Activated B cell treated with CpG ODN at 0.5 μM for 24 hours (primary cell): ENCODE measurements around the gene ZNF700. TPM values are rescaled to one million over a fixed set of nuclear protein-coding genes. Genes with fewer than 3 reads are reported as not detected.
"Not testable (repeated sequence)": the region's sequence is repeated elsewhere in the genome, so short reads cannot be mapped to it uniquely, and the experiment has no call there.

Source experiments
- ATAC-seq: fragments of 200-7000 bp; cut with Tn5 transposase; one replicate; pipeline ENCODE4 v1.10.0; 2021; ENCODE audit warnings: low read depth, mild to moderate bottlenecking, moderate library complexity
- CTCF ChIA-PET: fragments of 350-600 bp; sonication (Branson Sonifier 250); formaldehyde crosslinking; loops from one replicate; lab custom pipeline; 2021; ENCODE audit warnings: antibody characterized with exemption; lab: Charles Lee
- POLR2A ChIA-PET: fragments of 350-600 bp; sonication (Branson Sonifier 250); formaldehyde crosslinking; loops from one replicate; lab custom pipeline; 2021; ENCODE audit warnings: antibody characterized with exemption; lab: Charles Lee
- DNase-seq: peaks from one replicate; pipeline ENCODE4 v3.0.0; 2022
- H3K27ac Mint-ChIP-seq: one replicate; pipeline ENCODE4 v1.8.0; 2020; ENCODE audit warnings: mixed read lengths
- H3K27me3 Mint-ChIP-seq: one replicate; pipeline ENCODE4 v1.8.0; 2021; ENCODE audit warnings: mixed read lengths
- H3K36me3 Mint-ChIP-seq: one replicate; pipeline ENCODE4 v1.8.0; 2021; ENCODE audit warnings: low read depth, mixed read lengths
- H3K4me1 Mint-ChIP-seq: one replicate; pipeline ENCODE4 v1.8.0; 2021; ENCODE audit warnings: mixed read lengths
- H3K4me3 Mint-ChIP-seq: one replicate; pipeline ENCODE4 v1.8.0; 2020; ENCODE audit warnings: mild to moderate bottlenecking, mixed read lengths
- H3K9me3 Mint-ChIP-seq: one replicate; pipeline ENCODE4 v1.8.0; 2020; ENCODE audit warnings: mixed read lengths
- CTCF ChIP-seq: fragments of 200-600 bp; IDR thresholded peaks from one replicate; pipeline ENCODE4 v1.8.0; 2022; ENCODE audit warnings: antibody characterized with exemption, mild to moderate bottlenecking
- intact Hi-C: fragments of 100-400 bp; cut with micrococcal nuclease; formaldehyde crosslinking; loops from one replicate; pipeline ENCODE4 v1.15.1; 2024
- total RNA-seq: library from RNA; stranded (reverse); gene quantifications from 2 replicates; pipeline ENCODE4 v1.2.3, GENCODE V29; 2022

Gene ZNF700
- total RNA-seq, 1 donor from 2014 or later: 33.1 TPM

DNA sequence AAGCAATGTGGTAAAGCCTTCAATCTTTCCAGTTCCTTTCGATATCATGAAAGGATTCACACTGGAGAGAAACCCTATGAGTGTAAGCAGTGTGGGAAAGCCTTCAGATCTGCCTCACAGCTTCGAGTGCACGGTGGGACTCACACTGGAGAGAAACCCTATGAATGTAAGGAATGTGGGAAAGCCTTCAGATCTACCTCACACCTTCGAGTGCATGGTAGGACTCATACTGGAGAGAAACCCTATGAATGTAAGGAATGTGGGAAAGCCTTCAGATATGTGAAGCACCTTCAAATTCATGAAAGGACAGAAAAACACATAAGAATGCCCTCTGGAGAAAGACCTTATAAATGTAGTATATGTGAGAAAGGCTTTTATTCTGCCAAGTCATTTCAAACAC is 24.3 kb downstream of the ZNF700 start:
- DNase-seq (no peak), ATAC-seq (no peak)
- intact Hi-C loops: no loop called here
- Mint-ChIP-seq H3K27ac (no peak overlapping the region), H3K4me1 (no peaks in the 10 kb centered on the region), H3K4me3 (no peak overlapping the region), H3K36me3 (peaks cover 87% of the 10 kb centered on the region), H3K27me3 (no peaks in the 10 kb centered on the region), H3K9me3 (peaks cover 51% of the 10 kb centered on the region)
- ChIA-PET CTCF (no interaction called here), POLR2A (no interaction called here)
- no peak for TF ChIP-seq CTCF

- H3K27ac Mint-ChIP-seq, H3K4me1 Mint-ChIP-seq, H3K27me3 Mint-ChIP-seq, POLR2A ChIA-PET, CTCF ChIA-PET, DNase-seq, H3K4me3 Mint-ChIP-seq, intact Hi-C loops, ATAC-seq: not testable (repeated sequence)
- peaks cover 46% of the 10 kb centered on the region for H3K9me3 Mint-ChIP-seq
- peaks cover 85% of the 10 kb centered on the region for H3K36me3 Mint-ChIP-seq
Measured at GRCh38 chr19:11949614-11950080, 24.7 kb downstream of the ZNF700 start.

DNA sequence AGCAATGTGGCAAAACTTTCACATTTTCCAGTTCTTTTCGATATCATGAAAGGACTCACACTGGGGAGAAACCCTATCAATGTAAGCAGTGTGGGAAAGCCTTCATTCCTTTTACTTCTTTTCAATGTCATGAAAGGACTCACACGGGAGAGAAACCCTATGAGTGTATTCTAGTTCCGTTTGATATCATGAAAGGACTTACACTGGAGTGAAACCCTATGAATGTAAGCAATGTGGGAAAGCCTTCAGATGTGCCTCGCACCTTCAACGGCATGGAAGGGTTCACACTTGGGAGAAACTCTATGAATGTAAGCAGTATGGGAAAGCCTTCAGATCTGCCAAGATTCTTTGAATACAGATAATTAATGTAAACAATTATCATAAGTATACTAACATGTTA is 25.4 kb downstream of the ZNF700 start:
- ChIA-PET CTCF (no interaction called here), POLR2A (no interaction called here)
- Mint-ChIP-seq H3K27ac (no peak overlapping the region), H3K4me1 (no peaks in the 10 kb centered on the region), H3K36me3 (peaks cover 81% of the 10 kb centered on the region), H3K27me3 (no peaks in the 10 kb centered on the region), H3K4me3 (no peak overlapping the region), H3K9me3 (peaks cover 42% of the 10 kb centered on the region)
- no peak for DNase-seq
- ATAC-seq: no peak
- intact Hi-C loops: no loop called here
- no peak for TF ChIP-seq CTCF

DNA sequence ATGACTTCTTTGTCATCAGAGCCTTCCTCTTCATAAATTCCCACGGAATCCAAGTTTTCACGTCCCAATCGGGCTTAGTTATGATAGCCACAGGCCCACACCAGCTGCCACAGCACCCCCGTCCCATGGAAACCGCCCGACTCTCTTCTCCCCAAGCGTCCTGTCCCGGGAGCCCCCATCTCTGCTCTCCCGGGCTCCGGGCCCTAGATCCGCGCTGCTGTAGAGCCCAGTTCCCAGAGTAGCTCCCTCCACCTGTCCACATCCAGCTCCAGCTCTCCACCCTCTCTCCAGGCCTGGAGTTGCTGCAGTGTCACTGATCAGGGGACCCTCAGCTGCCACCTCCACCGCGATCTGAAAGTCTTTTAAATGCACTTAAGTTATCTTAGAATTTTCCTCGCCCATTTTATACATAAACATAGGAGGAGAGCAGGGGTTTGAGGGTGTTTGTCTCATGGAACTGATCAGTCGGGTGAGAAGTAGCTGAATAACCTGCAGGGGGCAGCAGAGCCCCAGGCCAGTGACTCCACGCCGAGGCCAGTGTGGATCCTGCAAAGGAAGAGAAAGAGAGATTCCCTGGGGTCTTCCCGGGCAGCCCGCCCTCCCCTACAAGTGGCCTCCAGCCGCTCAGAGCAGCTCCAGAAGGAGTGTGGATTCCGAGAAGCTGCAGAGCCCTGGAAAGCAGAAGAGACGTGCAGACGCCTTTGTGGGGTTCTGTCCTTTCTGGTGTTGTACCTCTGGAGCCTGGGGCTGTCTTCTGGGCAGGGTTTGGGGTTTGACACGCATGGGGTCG is 38.9 kb downstream of the ZNF700 start:
- ATAC-seq (peak; percentile 14), DNase-seq (peak; percentile 65)
- peak; percentile 44 for TF ChIP-seq CTCF
- ChIA-PET CTCF (interaction anchor here (0.6 to 4.0 kb wide), 21 partner anchors 9 to 533 kb away, joined by 3 to 66 read pairs (median 4); partner anchors contain the start of genes ZNF20, ZNF433, ZNF44 and ZNF700), POLR2A (interaction anchor here (0.8 to 3.8 kb wide), 10 partner anchors 22 to 532 kb away, joined by 3 to 96 read pairs (median 6); partner anchors contain the start of genes ZNF20, ZNF563, ZNF700 and ZNF878)
- intact Hi-C loops: loop anchor here (1.0 kb wide), 6 partner anchors 25 to 331 kb away; partner anchors contain the start of genes ZNF20, ZNF44, ZNF700 and ZNF878
- H3K4me3 Mint-ChIP-seq: peak overlapping the region; percentile 93
- no peaks in the 10 kb centered on the region for H3K27me3 Mint-ChIP-seq
- peak overlapping the region; percentile 97 for H3K27ac Mint-ChIP-seq
- peaks cover 2% of the 10 kb centered on the region for H3K9me3 Mint-ChIP-seq
- peaks cover 24% of the 10 kb centered on the region for H3K4me1 Mint-ChIP-seq
- H3K36me3 Mint-ChIP-seq: peaks cover 4% of the 10 kb centered on the region

- H3K4me1 Mint-ChIP-seq: peaks cover 24% of the 10 kb centered on the region
- intact Hi-C loops: loop anchor here (1.0 kb wide), 6 partner anchors 24 to 330 kb away; partner anchors contain the start of genes ZNF20, ZNF44, ZNF700 and ZNF878
- peaks cover 5% of the 10 kb centered on the region for H3K36me3 Mint-ChIP-seq
- peaks cover 2% of the 10 kb centered on the region for H3K9me3 Mint-ChIP-seq
- TF ChIP-seq CTCF: no peak
- ChIA-PET POLR2A (interaction anchor here (0.6 to 3.8 kb wide), 19 partner anchors 22 to 531 kb away, joined by 3 to 96 read pairs (median 6); partner anchors contain the start of genes ZNF136, ZNF20, ZNF433 and ZNF44), CTCF (interaction anchor here (0.6 to 4.0 kb wide), 20 partner anchors 16 to 533 kb away, joined by 3 to 66 read pairs (median 4); partner anchors contain the start of genes ZNF20, ZNF433, ZNF491 and ZNF700)
- peak overlapping the region; percentile 97 for H3K27ac Mint-ChIP-seq
- no peak for ATAC-seq
- H3K27me3 Mint-ChIP-seq: no peaks in the 10 kb centered on the region
- peak overlapping the region; percentile 93 for H3K4me3 Mint-ChIP-seq
- no peak for DNase-seq
Measured at GRCh38 chr19:11964496-11964857, 39.6 kb downstream of the ZNF700 start.
